GM23338 (cell line): ENCODE results near the gene DCAKD. TPM values are rescaled to one million over a fixed set of nuclear protein-coding genes. Genes with fewer than 3 reads are reported as not detected.

Experiments
- ATAC-seq: fragments of 200-7000 bp; cut with Tn5 transposase; 3 replicates; pipeline ENCODE4 v1.9.1; 2020
- DNase-seq: peaks from one replicate; pipeline ENCODE4 v3.0.0-alpha.2; 2015; ENCODE audit warnings: low spot score
- H2AFZ ChIP-seq: fragments of 200-600 bp; sonication (generic); 2 replicates; pipeline ENCODE4 v1.8.0; 2016; ENCODE audit warnings: antibody characterized with exemption, mild to moderate bottlenecking, moderate library complexity
- H3F3A ChIP-seq: fragments of 200-600 bp; sonication (generic); replicated peaks from 2 replicates; pipeline ENCODE4 v1.8.0; 2017; ENCODE audit warnings: antibody characterized with exemption, mixed run types, low read depth
- H3K27ac ChIP-seq: fragments of 200-600 bp; sonication (generic); 2 replicates; pipeline ENCODE4 v1.6.1; 2016; ENCODE audit warnings: low read depth
- H3K27me3 ChIP-seq: fragments of 200-600 bp; sonication (generic); 2 replicates; pipeline ENCODE4 v1.8.0; 2016; ENCODE audit warnings: mild to moderate bottlenecking, mixed run types, moderate library complexity; ENCODE audit not compliant: insufficient read depth
- H3K36me3 ChIP-seq: fragments of 200-600 bp; sonication (generic); 2 replicates; pipeline ENCODE4 v1.8.0; 2016; ENCODE audit warnings: mild to moderate bottlenecking; ENCODE audit not compliant: insufficient read depth
- H3K4me1 ChIP-seq: fragments of 200-600 bp; sonication (generic); 2 replicates; pipeline ENCODE4 v1.8.0; 2016; ENCODE audit warnings: mild to moderate bottlenecking, moderate library complexity; ENCODE audit not compliant: insufficient read depth
- H3K4me2 ChIP-seq: fragments of 200-600 bp; sonication (generic); 2 replicates; pipeline ENCODE4 v1.7.1; 2017; ENCODE audit warnings: mixed run types
- H3K4me3 ChIP-seq: fragments of 200-600 bp; sonication (generic); 2 replicates; pipeline ENCODE4 v1.6.1; 2016; ENCODE audit warnings: mixed run types
- H3K79me2 ChIP-seq: fragments of 200-600 bp; sonication (generic); replicated peaks from 2 replicates; pipeline ENCODE4 v1.8.0; 2017; ENCODE audit warnings: mild to moderate bottlenecking; ENCODE audit not compliant: insufficient read depth
- H3K9me2 ChIP-seq: fragments of 200-600 bp; sonication (generic); 2 replicates; pipeline ENCODE4 v1.8.0; 2017; ENCODE audit not compliant: insufficient read depth
- H4K20me1 ChIP-seq: fragments of 200-600 bp; sonication (generic); replicated peaks from 2 replicates; pipeline ENCODE4 v1.8.0; 2017; ENCODE audit warnings: mild to moderate bottlenecking; ENCODE audit not compliant: insufficient read depth
- H3K27ac Mint-ChIP-seq: 2 replicates; pipeline ENCODE4 v1.8.0; 2020; ENCODE audit warnings: inconsistent platforms, mild to moderate bottlenecking, moderate library complexity, mixed read lengths
- H3K27me3 Mint-ChIP-seq: 3 replicates; pipeline ENCODE4 v1.8.0; 2022; ENCODE audit warnings: low read depth, mild to moderate bottlenecking, moderate library complexity, mixed read lengths, inconsistent platforms; ENCODE audit not compliant: insufficient read depth, poor library complexity
- H3K36me3 Mint-ChIP-seq: 3 replicates; pipeline ENCODE4 v1.8.0; 2021; ENCODE audit warnings: low read depth, mild to moderate bottlenecking, inconsistent platforms, moderate library complexity, mixed read lengths
- H3K4me1 Mint-ChIP-seq: 3 replicates; pipeline ENCODE4 v1.8.0; 2020; ENCODE audit warnings: mild to moderate bottlenecking, inconsistent platforms, mixed read lengths
- H3K4me3 Mint-ChIP-seq: 3 replicates; pipeline ENCODE4 v1.8.0; 2021; ENCODE audit warnings: moderate library complexity, mild to moderate bottlenecking, inconsistent platforms, mixed read lengths
- H3K9me3 Mint-ChIP-seq: 3 replicates; pipeline ENCODE4 v1.8.0; 2020; ENCODE audit warnings: moderate library complexity, mild to moderate bottlenecking, inconsistent platforms, mixed read lengths
- CREB1 ChIP-seq: fragments of 250-450 bp; sonication (Bioruptor Pico); IDR thresholded peaks from 2 replicates; pipeline ENCODE4 v1.5.0; 2020; ENCODE audit warnings: low read depth, mild to moderate bottlenecking, moderate library complexity
- EZH2 ChIP-seq: fragments of 200-600 bp; sonication (generic); IDR thresholded peaks from one replicate; pipeline ENCODE4 v1.8.0; 2017; ENCODE audit warnings: antibody characterized with exemption, mild to moderate bottlenecking, low read depth; ENCODE audit not compliant: unreplicated experiment
- EZH2phosphoT487 ChIP-seq: fragments of 200-600 bp; sonication (generic); IDR thresholded peaks from one replicate; pipeline ENCODE4 v1.8.1; 2018; ENCODE audit warnings: antibody characterized with exemption; ENCODE audit not compliant: unreplicated experiment
- JUNB ChIP-seq: IDR thresholded peaks from one replicate; pipeline ENCODE4 v1.6.1; 2016; ENCODE audit warnings: antibody characterized with exemption; ENCODE audit not compliant: unreplicated experiment
- NANOG ChIP-seq: IDR thresholded peaks from 2 replicates; pipeline ENCODE4 v1.6.1; 2016; ENCODE audit warnings: antibody characterized with exemption, borderline replicate concordance
- POLR2AphosphoS5 ChIP-seq: IDR thresholded peaks from 2 replicates; pipeline ENCODE4 v1.6.1; 2016; ENCODE audit warnings: antibody characterized with exemption, low read depth
- REST ChIP-seq: IDR thresholded peaks from one replicate; pipeline ENCODE4 v1.6.1; 2018; ENCODE audit warnings: antibody characterized with exemption; ENCODE audit not compliant: unreplicated experiment
- STAT1 ChIP-seq: IDR thresholded peaks from one replicate; pipeline ENCODE4 v1.6.1; 2016; ENCODE audit warnings: antibody characterized with exemption; ENCODE audit not compliant: unreplicated experiment
- ZNF114 ChIP-seq: fragments of 250-450 bp; sonication (Bioruptor Pico); IDR thresholded peaks from 2 replicates; pipeline ENCODE4 v1.5.0; 2020; ENCODE audit warnings: mild to moderate bottlenecking, moderate library complexity
- ZNF331 ChIP-seq: fragments of 250-450 bp; sonication (Bioruptor Pico); IDR thresholded peaks from 2 replicates; pipeline ENCODE4 v1.5.0; 2020; ENCODE audit warnings: low read depth, mild to moderate bottlenecking, moderate library complexity
- polyA plus RNA-seq: library from polyadenylated mRNA; unstranded; fragments of >200 nt; fragmentation: Nextera tagmentation; extraction: Ambion mirVana; gene quantifications from 2 replicates; pipeline ENCODE4 v1.2.1, GENCODE V29; 2016
- total RNA-seq: library from RNA; depleted of rRNA; stranded (reverse); fragments of >200 nt; shearing (Covaris generic); gene quantifications from 2 replicates; pipeline ENCODE4 v1.2.3, GENCODE V29; 2014
- TF ChIP-seq, protein P1 (sequence below): fragments of 250-450 bp; sonication (Bioruptor Pico); IDR thresholded peaks from 2 replicates; pipeline ENCODE4 v1.5.0; 2020; ENCODE audit warnings: mild to moderate bottlenecking, moderate library complexity
- TF ChIP-seq, protein P2 (sequence below), 2 experiments: fragments of 200-600 bp in 1 of 2; sonication (generic) in 1 of 2; conservative IDR thresholded peaks; 2 replicates each; pipeline versions ENCODE4 v1.5.1 to v1.6.1; 2016 to 2017; ENCODE audit warnings: antibody characterized with exemption in 2 of 2, low read depth in 2 of 2, mild to moderate bottlenecking in 2 of 2, moderate library complexity in 1 of 2
- TF ChIP-seq, protein P3 (sequence below): IDR thresholded peaks from 2 replicates; pipeline ENCODE4 v1.6.1; 2016; ENCODE audit warnings: antibody characterized with exemption

The DCAKD gene
- total and polyA plus RNA-seq, 2 experiments from 2014 or later, result 23.7 to 57.2 TPM

DNA sequence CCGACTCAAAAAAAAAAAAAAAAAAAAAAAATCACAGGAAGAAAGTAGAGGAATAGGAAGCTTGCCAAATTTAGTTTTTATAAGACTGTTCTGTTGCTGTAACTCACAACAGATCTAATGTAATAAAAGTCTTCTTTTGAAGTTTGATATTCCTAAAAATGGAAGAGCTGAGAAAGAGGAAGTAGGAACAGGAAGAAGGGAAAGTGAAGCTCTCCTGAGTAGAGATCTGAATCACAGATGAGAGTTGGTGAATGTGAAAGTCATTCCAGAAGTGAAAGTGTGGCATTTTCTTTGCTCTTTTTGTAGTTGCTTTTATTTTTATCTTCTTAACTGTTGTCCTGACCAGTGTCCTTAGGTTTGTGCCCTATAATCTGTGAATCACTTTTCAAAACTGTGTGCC lies 11.8 kb upstream of the DCAKD start:
- Mint-ChIP-seq H3K4me3 (peak overlapping the region; percentile 25; the same call in 1 of the 3 replicates), H3K9me3 (no peaks in the 10 kb centered on the region), H3K4me1 (peaks cover 6% of the 10 kb centered on the region; the same call in 2 of the 3 replicates), H3K36me3 (peaks cover 21% of the 10 kb centered on the region), H3K27me3 (peaks cover 5% of the 10 kb centered on the region), H3K27ac (no peak overlapping the region)
- DNase-seq (no peak), ATAC-seq (no peak)
- H3F3A ChIP-seq, result peaks cover 12% of the 10 kb centered on the region; the same call in 1 of the 2 replicates
- H3K79me2 ChIP-seq, result peaks cover 79% of the 10 kb centered on the region
- H3K27ac ChIP-seq, result no peak overlapping the region
- TF ChIP-seq, protein P1, sequence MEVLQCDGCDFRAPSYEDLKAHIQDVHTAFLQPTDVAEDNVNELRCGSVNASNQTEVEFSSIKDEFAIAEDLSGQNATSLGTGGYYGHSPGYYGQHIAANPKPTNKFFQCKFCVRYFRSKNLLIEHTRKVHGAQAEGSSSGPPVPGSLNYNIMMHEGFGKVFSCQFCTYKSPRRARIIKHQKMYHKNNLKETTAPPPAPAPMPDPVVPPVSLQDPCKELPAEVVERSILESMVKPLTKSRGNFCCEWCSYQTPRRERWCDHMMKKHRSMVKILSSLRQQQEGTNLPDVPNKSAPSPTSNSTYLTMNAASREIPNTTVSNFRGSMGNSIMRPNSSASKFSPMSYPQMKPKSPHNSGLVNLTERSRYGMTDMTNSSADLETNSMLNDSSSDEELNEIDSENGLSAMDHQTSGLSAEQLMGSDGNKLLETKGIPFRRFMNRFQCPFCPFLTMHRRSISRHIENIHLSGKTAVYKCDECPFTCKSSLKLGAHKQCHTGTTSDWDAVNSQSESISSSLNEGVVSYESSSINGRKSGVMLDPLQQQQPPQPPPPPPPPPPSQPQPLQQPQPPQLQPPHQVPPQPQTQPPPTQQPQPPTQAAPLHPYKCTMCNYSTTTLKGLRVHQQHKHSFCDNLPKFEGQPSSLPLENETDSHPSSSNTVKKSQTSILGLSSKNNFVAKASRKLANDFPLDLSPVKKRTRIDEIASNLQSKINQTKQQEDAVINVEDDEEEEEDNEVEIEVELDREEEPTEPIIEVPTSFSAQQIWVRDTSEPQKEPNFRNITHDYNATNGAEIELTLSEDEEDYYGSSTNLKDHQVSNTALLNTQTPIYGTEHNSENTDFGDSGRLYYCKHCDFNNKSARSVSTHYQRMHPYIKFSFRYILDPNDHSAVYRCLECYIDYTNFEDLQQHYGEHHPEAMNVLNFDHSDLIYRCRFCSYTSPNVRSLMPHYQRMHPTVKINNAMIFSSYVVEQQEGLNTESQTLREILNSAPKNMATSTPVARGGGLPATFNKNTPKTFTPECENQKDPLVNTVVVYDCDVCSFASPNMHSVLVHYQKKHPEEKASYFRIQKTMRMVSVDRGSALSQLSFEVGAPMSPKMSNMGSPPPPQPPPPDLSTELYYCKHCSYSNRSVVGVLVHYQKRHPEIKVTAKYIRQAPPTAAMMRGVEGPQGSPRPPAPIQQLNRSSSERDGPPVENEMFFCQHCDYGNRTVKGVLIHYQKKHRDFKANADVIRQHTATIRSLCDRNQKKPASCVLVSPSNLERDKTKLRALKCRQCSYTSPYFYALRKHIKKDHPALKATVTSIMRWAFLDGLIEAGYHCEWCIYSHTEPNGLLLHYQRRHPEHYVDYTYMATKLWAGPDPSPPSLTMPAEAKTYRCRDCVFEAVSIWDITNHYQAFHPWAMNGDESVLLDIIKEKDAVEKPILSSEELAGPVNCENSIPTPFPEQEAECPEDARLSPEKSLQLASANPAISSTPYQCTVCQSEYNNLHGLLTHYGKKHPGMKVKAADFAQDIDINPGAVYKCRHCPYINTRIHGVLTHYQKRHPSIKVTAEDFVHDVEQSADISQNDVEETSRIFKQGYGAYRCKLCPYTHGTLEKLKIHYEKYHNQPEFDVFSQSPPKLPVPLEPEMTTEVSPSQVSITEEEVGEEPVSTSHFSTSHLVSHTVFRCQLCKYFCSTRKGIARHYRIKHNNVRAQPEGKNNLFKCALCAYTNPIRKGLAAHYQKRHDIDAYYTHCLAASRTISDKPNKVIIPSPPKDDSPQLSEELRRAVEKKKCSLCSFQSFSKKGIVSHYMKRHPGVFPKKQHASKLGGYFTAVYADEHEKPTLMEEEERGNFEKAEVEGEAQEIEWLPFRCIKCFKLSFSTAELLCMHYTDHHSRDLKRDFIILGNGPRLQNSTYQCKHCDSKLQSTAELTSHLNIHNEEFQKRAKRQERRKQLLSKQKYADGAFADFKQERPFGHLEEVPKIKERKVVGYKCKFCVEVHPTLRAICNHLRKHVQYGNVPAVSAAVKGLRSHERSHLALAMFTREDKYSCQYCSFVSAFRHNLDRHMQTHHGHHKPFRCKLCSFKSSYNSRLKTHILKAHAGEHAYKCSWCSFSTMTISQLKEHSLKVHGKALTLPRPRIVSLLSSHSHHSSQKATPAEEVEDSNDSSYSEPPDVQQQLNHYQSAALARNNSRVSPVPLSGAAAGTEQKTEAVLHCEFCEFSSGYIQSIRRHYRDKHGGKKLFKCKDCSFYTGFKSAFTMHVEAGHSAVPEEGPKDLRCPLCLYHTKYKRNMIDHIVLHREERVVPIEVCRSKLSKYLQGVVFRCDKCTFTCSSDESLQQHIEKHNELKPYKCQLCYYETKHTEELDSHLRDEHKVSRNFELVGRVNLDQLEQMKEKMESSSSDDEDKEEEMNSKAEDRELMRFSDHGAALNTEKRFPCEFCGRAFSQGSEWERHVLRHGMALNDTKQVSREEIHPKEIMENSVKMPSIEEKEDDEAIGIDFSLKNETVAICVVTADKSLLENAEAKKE (CRISPR knock-in tag), result no peak
- TF ChIP-seq, protein P2, sequence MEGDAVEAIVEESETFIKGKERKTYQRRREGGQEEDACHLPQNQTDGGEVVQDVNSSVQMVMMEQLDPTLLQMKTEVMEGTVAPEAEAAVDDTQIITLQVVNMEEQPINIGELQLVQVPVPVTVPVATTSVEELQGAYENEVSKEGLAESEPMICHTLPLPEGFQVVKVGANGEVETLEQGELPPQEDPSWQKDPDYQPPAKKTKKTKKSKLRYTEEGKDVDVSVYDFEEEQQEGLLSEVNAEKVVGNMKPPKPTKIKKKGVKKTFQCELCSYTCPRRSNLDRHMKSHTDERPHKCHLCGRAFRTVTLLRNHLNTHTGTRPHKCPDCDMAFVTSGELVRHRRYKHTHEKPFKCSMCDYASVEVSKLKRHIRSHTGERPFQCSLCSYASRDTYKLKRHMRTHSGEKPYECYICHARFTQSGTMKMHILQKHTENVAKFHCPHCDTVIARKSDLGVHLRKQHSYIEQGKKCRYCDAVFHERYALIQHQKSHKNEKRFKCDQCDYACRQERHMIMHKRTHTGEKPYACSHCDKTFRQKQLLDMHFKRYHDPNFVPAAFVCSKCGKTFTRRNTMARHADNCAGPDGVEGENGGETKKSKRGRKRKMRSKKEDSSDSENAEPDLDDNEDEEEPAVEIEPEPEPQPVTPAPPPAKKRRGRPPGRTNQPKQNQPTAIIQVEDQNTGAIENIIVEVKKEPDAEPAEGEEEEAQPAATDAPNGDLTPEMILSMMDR (conservative IDR thresholded peaks at IDR 0.05; ENCODE audit: low read depth in 2 of 2), result no peak
- no peak for TF ChIP-seq EZH2phosphoT487
- TF ChIP-seq REST, result no peak
- TF ChIP-seq EZH2, result no peak
- no peak for TF ChIP-seq STAT1
- TF ChIP-seq, protein P3, sequence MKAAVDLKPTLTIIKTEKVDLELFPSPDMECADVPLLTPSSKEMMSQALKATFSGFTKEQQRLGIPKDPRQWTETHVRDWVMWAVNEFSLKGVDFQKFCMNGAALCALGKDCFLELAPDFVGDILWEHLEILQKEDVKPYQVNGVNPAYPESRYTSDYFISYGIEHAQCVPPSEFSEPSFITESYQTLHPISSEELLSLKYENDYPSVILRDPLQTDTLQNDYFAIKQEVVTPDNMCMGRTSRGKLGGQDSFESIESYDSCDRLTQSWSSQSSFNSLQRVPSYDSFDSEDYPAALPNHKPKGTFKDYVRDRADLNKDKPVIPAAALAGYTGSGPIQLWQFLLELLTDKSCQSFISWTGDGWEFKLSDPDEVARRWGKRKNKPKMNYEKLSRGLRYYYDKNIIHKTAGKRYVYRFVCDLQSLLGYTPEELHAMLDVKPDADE, result no peak
- TF ChIP-seq ZNF331, result no peak
- TF ChIP-seq POLR2AphosphoS5, result no peak
- TF ChIP-seq CREB1 (CRISPR knock-in tag), result no peak
- no peak for TF ChIP-seq ZNF114
- TF ChIP-seq JUNB, result no peak
- no peak for TF ChIP-seq NANOG
- H3K27me3 ChIP-seq, result no peaks in the 10 kb centered on the region
- no peak overlapping the region for H3K4me3 ChIP-seq
- no peak overlapping the region for H2AFZ ChIP-seq
- H3K9me2 ChIP-seq, result no peaks in the 10 kb centered on the region
- peaks cover 17% of the 10 kb centered on the region for H4K20me1 ChIP-seq
- peaks cover 4% of the 10 kb centered on the region; the same call in 1 of the 2 replicates for H3K36me3 ChIP-seq
- H3K4me1 ChIP-seq, result peaks cover 9% of the 10 kb centered on the region
- no peak overlapping the region for H3K4me2 ChIP-seq
